HepG2 (cell line): ENCODE results near the gene GPRC5D. TPM values are rescaled to one million over a fixed set of nuclear protein-coding genes. Genes with fewer than 3 reads are reported as not detected.

ENCODE experiments used
- EEA1 ChIP-seq: sonication (generic); formaldehyde crosslinking; IDR thresholded peaks from 2 replicates; pipeline ENCODE4 v1.5.1; 2020; ENCODE audit warnings: mild to moderate bottlenecking, missing genetic modification reagents, borderline replicate concordance
- ERF ChIP-seq: IDR thresholded peaks from 2 replicates; pipeline ENCODE4 v1.6.1; 2018; ENCODE audit warnings: missing biosample characterization, missing genetic modification reagents
- FOXK1 ChIP-seq: sonication (generic); formaldehyde crosslinking; IDR thresholded peaks from 2 replicates; pipeline ENCODE4 v1.4.0; 2020; ENCODE audit warnings: low read depth, missing genetic modification reagents, borderline replicate concordance
- MNT ChIP-seq: fragments of 450-650 bp; IDR thresholded peaks from 2 replicates; pipeline ENCODE4 v1.6.1; 2016
- NR2F1 ChIP-seq, 2 experiments: fragments of 450-650 bp in 1 of 2; formaldehyde crosslinking in 1 of 2; IDR thresholded peaks; 2 replicates each; pipeline versions ENCODE4 v1.5.0 to v1.6.1; 2016 to 2020; ENCODE audit warnings: mild to moderate bottlenecking in 1 of 2, missing compliant biosample characterization in 1 of 2, missing genetic modification reagents in 1 of 2, moderate library complexity in 1 of 2
- SIN3A ChIP-seq: IDR thresholded peaks from 2 replicates; pipeline ENCODE4 v1.6.1; 2011; ENCODE audit warnings: low read depth, mild to moderate bottlenecking, control low read depth, low read length, borderline replicate concordance
- SP2 ChIP-seq: sonication (generic); formaldehyde crosslinking; IDR thresholded peaks from 2 replicates; pipeline ENCODE4 v1.5.1; 2020; ENCODE audit warnings: mild to moderate bottlenecking, missing genetic modification reagents
- TFE3 ChIP-seq: IDR thresholded peaks from 2 replicates; pipeline ENCODE4 v1.6.1; 2016
- THRA ChIP-seq: sonication (generic); formaldehyde crosslinking; IDR thresholded peaks from 2 replicates; pipeline ENCODE4 v1.4.0; 2020; ENCODE audit warnings: missing genetic modification reagents, borderline replicate concordance
- YEATS4 ChIP-seq: sonication (generic); formaldehyde crosslinking; IDR thresholded peaks from 2 replicates; pipeline ENCODE4 v1.4.0; 2020; ENCODE audit warnings: missing genetic modification reagents, borderline replicate concordance
- ZBTB39 ChIP-seq: sonication (generic); formaldehyde crosslinking; IDR thresholded peaks from 2 replicates; pipeline ENCODE4 v1.5.0; 2020; ENCODE audit warnings: missing genetic modification reagents
- ZFYVE20 ChIP-seq: sonication (generic); formaldehyde crosslinking; IDR thresholded peaks from 2 replicates; pipeline ENCODE4 v1.8.0; 2023; ENCODE audit warnings: low read depth, mild to moderate bottlenecking, moderate library complexity, missing genetic modification reagents, borderline replicate concordance
- ZGPAT ChIP-seq: IDR thresholded peaks from 2 replicates; pipeline ENCODE4 v1.6.1; 2016; ENCODE audit warnings: mild to moderate bottlenecking
- ZNF230 ChIP-seq: sonication (generic); formaldehyde crosslinking; IDR thresholded peaks from 2 replicates; pipeline ENCODE4 v1.4.0; 2020; ENCODE audit warnings: mild to moderate bottlenecking, missing genetic modification reagents
- ZNF280B ChIP-seq: sonication (generic); formaldehyde crosslinking; IDR thresholded peaks from 2 replicates; pipeline ENCODE4 v1.5.0; 2020; ENCODE audit warnings: missing genetic modification reagents, mild to moderate bottlenecking, borderline replicate concordance
- ZNF644 ChIP-seq: IDR thresholded peaks from 2 replicates; pipeline ENCODE4 v1.6.1; 2016; ENCODE audit warnings: low read depth
- polyA plus RNA-seq, 8 experiments: library from polyadenylated mRNA; depleted of rRNA in 3 of 8; stranded (reverse) in 7 of 8; unstranded in 1 of 8; fragments of >200 nt; fragmentation: Illumina TruSeq in 4 of 8; extraction: Trizol in 4 of 8; gene quantifications; 2 replicates each; pipeline versions ENCODE4 v1.2.1 to v1.2.3, GENCODE V29; 2011 to 2016; ENCODE audit warnings: low read depth in 4 of 8, missing spikeins in 1 of 8, mixed read lengths in 1 of 8; ENCODE audit not compliant: insufficient read depth in 1 of 8
- total RNA-seq, 5 experiments: library from RNA; depleted of rRNA; stranded (reverse); fragments of >200 nt; fragmentation: Illumina TruSeq; extraction: Trizol; gene quantifications; 2 replicates each; pipeline ENCODE4 v1.2.3, GENCODE V29; 2016; ENCODE audit warnings: low read depth in 1 of 5

The GPRC5D gene
- total and polyA plus RNA-seq, 2 of the 13 experiments (the other 11 are each of a cell fraction or from before 2014, with no cell fraction given) = not detected

GRCh38 chr12:12927211-12928079 lies 24.5 kb downstream of the GPRC5D start (continued):
- TF ChIP-seq ZBTB39 (CRISPR knock-in tag) (0 out of 2 replicates have a peak, but pooled peaks have one; percentile 47), ERF (CRISPR knock-in tag) (peak; percentile 62), THRA (CRISPR knock-in tag) (peak; percentile 49; the same call in 1 of the 2 replicates), TFE3 (peak; percentile 45; the same call in 1 of the 2 replicates), ZGPAT (CRISPR knock-in tag) (peak; percentile 36; the same call in 1 of the 2 replicates), NR2F1 (CRISPR knock-in tag; IDR thresholded peaks at IDR 0.05) (peak; percentile 74 to 81; a peak in 3 of 4 replicates), ZNF280B (CRISPR knock-in tag) (peak; percentile 57; the same call in 1 of the 2 replicates), ZFYVE20 (CRISPR knock-in tag) (no peak), ZNF644 (no peak), SIN3A (0 out of 2 replicates have a peak, but pooled peaks have one; percentile 25), EEA1 (CRISPR knock-in tag) (no peak), ZNF230 (peak; percentile 63; the same call in 1 of the 2 replicates), MNT (peak; percentile 54), SP2 (CRISPR knock-in tag) (no peak), FOXK1 (CRISPR knock-in tag) (peak; percentile 68), YEATS4 (CRISPR knock-in tag) (peak; percentile 61)
